ENCODE results near the gene RFFL.

RFFL gene

GRCh38 chr17:35068249-35068648 is 4.7 kb upstream of the RFFL start:
- TF ChIP-seq GATA2 (IDR thresholded peaks at IDR 0.05; ENCODE audit: low read depth, low read length) (no peak), GATA3 (IDR thresholded peaks at IDR 0.05; ENCODE audit: low read depth, low read length) (no peak)

DNA sequence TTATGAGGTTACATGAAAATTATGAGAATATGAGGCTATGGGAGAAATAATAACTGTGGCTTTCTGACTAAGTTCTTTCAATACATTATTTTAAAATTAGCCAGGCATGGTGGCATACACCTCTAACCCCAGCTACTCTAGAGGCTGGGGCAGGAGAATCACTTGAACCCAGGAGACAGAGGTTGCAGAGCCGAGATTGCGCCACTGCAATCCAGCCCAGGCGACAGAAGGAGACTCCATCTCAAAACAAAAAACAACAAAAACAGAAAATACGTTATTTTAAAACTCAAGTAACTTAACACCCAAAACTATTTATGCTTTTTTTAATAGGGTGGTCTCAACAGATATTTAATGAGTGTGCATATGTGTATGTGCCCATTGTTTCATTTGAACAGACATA is 2.4 kb upstream of the RFFL start:
- TF ChIP-seq GATA2 (IDR thresholded peaks at IDR 0.05; ENCODE audit: low read depth, low read length) (no peak), GATA3 (IDR thresholded peaks at IDR 0.05; ENCODE audit: low read depth, low read length) (no peak)

GRCh38 chr17:35064516-35065215 is 1.2 kb upstream of the RFFL start:
- TF ChIP-seq GATA2 (IDR thresholded peaks at IDR 0.05; ENCODE audit: low read depth, low read length), result no peak
- no peak for TF ChIP-seq GATA3 (IDR thresholded peaks at IDR 0.05; ENCODE audit: low read depth, low read length)

- TF ChIP-seq GATA3 (IDR thresholded peaks at IDR 0.05; ENCODE audit: low read depth, low read length), result no peak
- no peak for TF ChIP-seq GATA2 (IDR thresholded peaks at IDR 0.05; ENCODE audit: low read depth, low read length)
Observed at GRCh38 chr17:35062308-35062707, 1.2 kb downstream of the RFFL start.

DNA sequence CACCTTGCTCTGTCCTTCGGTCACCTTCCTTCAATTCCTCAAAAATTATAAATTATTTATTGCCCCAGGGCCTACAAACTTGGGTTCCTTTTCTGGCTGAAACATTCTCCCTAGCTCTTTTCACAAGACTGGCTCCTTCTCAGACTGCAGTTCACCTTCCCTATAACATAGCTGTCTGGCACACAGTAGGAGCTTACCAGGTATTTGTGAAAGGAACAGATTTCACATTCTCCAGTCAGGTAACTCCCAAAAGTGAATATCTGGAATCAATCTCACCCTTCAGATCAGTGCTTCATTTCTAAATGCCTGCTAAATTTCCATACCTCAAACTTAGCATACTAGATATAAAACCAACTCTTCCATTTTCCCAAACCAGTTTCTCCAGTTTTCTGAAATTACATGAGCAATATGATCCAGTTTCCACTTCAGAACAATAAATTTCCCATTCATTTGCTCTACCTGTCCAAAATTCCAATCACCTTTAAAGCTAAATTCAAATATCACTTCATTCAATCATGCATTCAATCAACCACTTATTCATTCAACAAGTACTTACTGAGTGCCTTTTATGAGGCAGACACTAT is 6.1 kb downstream of the RFFL start:
- no peak for TF ChIP-seq GATA2 (IDR thresholded peaks at IDR 0.05; ENCODE audit: low read depth, low read length)
- no peak for TF ChIP-seq GATA3 (IDR thresholded peaks at IDR 0.05; ENCODE audit: low read depth, low read length)

- TF ChIP-seq GATA3 (IDR thresholded peaks at IDR 0.05; ENCODE audit: low read depth, low read length) (no peak), GATA2 (IDR thresholded peaks at IDR 0.05; ENCODE audit: low read depth, low read length) (no peak)
Observed at GRCh38 chr17:35056013-35056412, 7.5 kb downstream of the RFFL start.

DNA sequence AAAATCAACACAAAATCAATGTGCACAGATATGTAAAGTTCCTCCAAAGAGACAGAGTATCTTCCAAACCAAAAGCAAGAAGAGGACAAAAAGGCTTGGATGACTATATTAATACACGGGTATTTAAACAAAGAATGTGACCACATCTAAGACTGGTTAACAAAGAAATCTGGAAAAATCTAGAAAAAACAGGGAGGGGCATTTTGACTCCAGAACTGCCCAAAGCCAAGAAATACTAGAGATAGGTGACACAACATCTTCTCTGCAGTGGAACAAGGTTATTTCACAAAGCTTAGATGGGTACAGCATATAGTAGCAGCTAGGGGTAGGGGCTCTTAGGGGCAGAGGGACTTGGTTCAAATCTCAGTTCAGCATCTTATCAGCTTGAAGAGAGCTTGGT is 10.3 kb downstream of the RFFL start:
- TF ChIP-seq GATA3 (IDR thresholded peaks at IDR 0.05; ENCODE audit: low read depth, low read length), result no peak
- no peak for TF ChIP-seq GATA2 (IDR thresholded peaks at IDR 0.05; ENCODE audit: low read depth, low read length)

DNA sequence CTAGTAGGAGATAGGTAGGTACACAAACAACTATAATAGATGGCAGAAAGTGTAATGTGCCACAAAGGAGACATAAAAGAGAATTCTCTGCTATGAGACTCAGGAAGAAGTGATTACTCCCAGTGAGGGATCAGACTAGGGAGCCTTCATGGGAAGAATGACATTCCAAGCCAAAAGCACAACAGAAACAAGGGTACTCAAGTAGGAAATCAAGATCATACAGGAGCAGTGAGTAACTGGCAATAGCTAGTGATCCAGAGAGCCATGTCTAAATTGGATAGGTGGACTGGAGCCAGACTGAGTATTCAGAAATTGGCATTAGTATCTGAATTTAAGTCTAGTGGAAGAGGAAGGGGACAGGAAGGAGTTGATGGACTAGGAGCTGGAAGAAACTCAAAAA is 10.7 kb downstream of the RFFL start:
- no peak for TF ChIP-seq GATA2 (IDR thresholded peaks at IDR 0.05; ENCODE audit: low read depth, low read length)

DNA sequence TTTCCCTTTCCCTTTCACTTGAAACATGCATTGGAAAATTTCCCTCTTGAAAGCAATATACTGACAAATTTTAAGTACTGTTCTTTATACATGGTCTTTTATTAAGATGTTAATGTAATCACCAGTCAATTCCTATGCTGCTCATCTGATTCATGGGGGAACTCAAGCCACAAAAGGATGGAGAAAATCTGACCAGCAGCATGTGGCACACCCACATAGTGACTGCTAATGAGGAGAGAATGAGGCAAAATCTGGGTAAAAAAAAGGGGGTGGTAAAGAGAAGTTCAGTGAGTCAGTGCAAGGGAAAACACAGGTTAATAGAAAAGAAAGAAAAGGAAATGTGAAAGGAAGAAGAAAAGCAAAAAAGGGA is 11.3 kb downstream of the RFFL start:
- TF ChIP-seq GATA3 (IDR thresholded peaks at IDR 0.05; ENCODE audit: low read depth, low read length) (no peak), GATA2 (IDR thresholded peaks at IDR 0.05; ENCODE audit: low read depth, low read length) (no peak)

GRCh38 chr17:35051579-35052240 is 11.8 kb downstream of the RFFL start:
- no peak for TF ChIP-seq GATA2 (IDR thresholded peaks at IDR 0.05; ENCODE audit: low read depth, low read length)
- no peak for TF ChIP-seq GATA3 (IDR thresholded peaks at IDR 0.05; ENCODE audit: low read depth, low read length)

GRCh38 chr17:35051183-35051578 is 12.3 kb downstream of the RFFL start:
- TF ChIP-seq GATA3 (IDR thresholded peaks at IDR 0.05; ENCODE audit: low read depth, low read length) (no peak), GATA2 (IDR thresholded peaks at IDR 0.05; ENCODE audit: low read depth, low read length) (no peak)

DNA sequence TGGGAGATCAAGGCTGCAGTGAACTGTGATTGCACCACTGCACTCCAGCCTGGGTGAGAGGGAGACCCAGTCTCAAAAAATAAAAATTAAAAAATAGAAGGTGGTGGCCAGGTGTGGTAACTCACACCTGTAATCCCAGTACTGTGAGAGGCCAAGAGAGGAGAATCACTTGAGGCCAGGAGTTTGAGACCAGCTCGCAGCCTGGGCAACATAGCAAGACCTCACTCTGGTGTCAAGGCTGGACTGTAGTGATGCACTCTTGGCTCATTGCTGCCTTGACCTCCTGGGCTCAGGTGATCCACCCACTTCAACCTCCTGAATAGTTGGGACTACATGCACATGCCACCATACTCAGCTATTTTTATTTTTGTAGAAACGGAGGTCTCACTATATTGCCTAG is 13.3 kb downstream of the RFFL start:
- TF ChIP-seq GATA2 (IDR thresholded peaks at IDR 0.05; ENCODE audit: low read depth, low read length) (no peak), GATA3 (IDR thresholded peaks at IDR 0.05; ENCODE audit: low read depth, low read length) (no peak)

GRCh38 chr17:35048685-35049379 is 14.7 kb downstream of the RFFL start:
- TF ChIP-seq GATA2 (IDR thresholded peaks at IDR 0.05; ENCODE audit: low read depth, low read length), result no peak
- no peak for TF ChIP-seq GATA3 (IDR thresholded peaks at IDR 0.05; ENCODE audit: low read depth, low read length)

- TF ChIP-seq GATA2 (IDR thresholded peaks at IDR 0.05; ENCODE audit: low read depth, low read length), result 0 out of 2 replicates have a peak, but pooled peaks have one; percentile 11
- TF ChIP-seq GATA3 (IDR thresholded peaks at IDR 0.05; ENCODE audit: low read depth, low read length), result no peak
Observed at GRCh38 chr17:35046740-35047283, 16.7 kb downstream of the RFFL start.

All from SH-SY5Y (cell line).